HTR-8/SVneo (cell line): ENCODE data around the gene ZNF804B.

Experiments used
- DNase-seq: peaks from one replicate; pipeline ENCODE4 v3.0.0; 2011; ENCODE audit warnings: low spot score, mixed read lengths; ENCODE audit not compliant: insufficient read length
- FAIRE-seq: peaks from 2 replicates; lab custom pipeline; 2011; peaks lifted over from hg19 to GRCh38; lab: Jason Lieb, UNC

Gene ZNF804B

GRCh38 chr7:88951826-88952225 lies 192.3 kb downstream of the ZNF804B start:
- no peak for FAIRE-seq
- no peak for DNase-seq

DNA sequence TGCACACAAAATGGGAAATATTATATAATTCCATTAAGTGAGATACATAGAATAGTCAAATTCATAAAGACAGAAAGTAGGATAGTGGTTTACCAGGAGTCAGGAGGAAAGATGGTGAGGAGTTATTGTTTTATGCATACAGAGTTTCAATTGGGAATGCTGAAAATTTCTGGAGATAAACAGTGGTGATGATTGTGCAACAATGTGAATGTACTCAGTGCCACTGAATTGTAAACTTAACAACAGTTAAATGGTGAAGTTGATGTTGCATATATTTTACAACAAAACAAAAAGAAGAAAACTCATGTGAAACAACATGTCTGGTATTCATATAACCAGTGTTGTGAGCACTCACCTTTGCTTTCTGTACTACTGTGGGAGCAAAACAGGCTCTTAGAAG lies 204.9 kb downstream of the ZNF804B start:
- no peak for DNase-seq
- no peak for FAIRE-seq

DNA sequence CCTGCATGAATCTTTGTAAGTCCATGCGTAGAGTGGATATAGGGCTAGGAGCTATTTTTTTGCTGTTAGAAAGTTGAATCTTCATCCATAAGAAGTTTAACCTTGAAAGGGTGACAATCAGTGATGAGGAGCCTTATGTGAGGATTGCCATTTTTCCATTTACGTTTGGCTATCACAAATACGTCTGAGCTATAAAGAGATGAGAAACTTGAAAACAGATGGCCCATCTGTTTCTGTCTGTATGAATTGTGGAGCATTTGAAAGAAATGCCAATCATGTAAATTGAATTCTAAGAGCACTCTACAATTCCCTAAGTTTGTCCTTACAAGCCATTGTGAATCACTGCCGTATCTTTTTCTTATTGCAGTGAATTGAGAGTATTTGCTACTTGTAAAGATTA lies 205.9 kb downstream of the ZNF804B start:
- DNase-seq: no peak

GRCh38 chr7:88967432-88967831 lies 207.9 kb downstream of the ZNF804B start:
- DNase-seq (no peak), FAIRE-seq (no peak)

More for the DNA sequence above, 205.9 kb downstream of the ZNF804B start:
- FAIRE-seq: no peak

GRCh38 chr7:88969167-88969566 lies 209.7 kb downstream of the ZNF804B start:
- DNase-seq: no peak
- no peak for FAIRE-seq

- DNase-seq (no peak), FAIRE-seq (no peak)
These were observed 225.8 kb downstream of the ZNF804B start for GRCh38 chr7:88985295-88985694.

DNA sequence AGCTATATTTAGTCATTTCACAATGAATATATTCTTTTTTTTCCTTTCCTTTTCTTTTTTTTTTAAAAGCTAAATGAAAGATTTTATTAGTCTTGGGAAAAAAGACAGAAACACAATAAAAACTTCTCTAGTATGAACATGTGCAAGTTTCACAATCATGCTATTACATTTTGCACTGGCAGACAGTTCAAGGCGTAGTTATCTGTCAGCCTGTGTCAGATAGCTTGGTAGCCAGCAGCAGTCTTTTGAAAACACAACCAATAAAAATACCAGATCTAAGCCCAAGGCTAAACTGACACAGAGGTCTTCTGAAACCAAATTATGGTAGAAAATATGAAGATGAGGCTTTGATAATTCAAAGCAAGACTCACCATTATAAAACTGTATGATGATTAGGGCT lies 241.8 kb downstream of the ZNF804B start:
- DNase-seq: no peak
- FAIRE-seq: no peak

DNA sequence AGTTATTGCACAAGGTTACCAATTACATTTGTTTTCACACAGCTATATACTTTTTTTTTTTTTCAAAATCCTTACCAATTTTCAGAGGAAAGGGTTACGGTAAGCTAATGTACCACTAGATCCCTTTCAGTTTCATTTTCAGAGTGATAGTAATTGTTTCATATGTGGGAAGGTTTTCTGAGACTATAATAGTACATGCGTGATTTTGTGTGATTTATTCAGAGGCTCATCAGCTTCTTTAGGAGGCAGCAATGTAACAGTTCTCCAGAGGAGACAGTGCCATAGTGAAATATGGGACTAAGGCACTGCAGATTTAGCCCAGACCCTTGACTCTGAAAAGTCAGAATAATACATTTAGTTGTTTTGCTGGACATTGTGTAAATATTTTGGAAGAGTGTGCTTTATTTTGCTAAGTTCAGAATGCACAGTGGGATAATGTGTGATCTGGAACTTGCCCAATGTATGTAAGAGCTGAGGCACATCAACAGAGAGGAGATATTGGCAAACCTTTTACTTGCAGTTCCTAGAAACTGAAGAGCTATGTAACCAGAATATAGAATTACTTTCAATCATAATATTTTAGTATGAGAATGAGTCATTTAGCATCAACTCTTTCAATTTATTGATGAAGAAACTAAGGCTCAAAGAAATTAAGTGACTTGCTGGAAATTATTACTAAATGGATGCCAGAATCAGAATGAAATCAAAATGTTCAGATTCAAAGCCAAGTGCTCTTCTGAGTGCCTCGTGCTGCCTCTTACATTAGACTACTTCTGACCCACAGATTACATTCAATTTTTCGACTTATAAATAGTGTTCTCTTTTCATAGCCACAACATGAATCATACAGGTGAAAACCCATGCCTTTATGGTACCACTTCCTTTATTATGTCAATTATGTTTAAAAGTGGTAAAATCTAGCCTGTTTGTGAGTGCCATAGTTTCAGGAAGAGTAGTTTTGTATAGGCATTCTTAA lies 243.8 kb downstream of the ZNF804B start:
- FAIRE-seq: no peak
- no peak for DNase-seq

- DNase-seq: no peak
- no peak for FAIRE-seq
These were observed 252.5 kb downstream of the ZNF804B start for GRCh38 chr7:89012016-89012415.

GRCh38 chr7:89017695-89018094 lies 258.2 kb downstream of the ZNF804B start:
- no peak for FAIRE-seq
- DNase-seq: no peak

DNA sequence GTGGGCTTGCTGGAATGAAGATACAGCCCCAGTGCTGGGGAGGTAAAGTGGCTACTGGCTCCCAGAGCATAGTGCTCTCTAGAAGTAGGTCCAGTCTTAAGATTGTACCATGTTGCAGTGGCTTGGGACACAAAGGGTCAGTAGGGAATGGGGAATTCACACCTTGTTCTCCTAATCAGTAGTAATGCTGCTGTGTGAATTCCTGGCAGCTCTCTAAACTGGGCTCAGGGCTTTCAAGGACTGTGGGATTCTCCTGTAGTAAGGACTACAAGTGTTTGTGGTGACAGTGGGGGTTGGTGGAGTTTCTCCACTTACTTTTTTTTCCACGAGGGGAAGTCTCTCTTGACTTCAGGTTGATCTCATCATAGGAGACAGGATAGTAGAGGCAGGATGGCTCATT lies 262.2 kb downstream of the ZNF804B start:
- FAIRE-seq (no peak), DNase-seq (no peak)

DNA sequence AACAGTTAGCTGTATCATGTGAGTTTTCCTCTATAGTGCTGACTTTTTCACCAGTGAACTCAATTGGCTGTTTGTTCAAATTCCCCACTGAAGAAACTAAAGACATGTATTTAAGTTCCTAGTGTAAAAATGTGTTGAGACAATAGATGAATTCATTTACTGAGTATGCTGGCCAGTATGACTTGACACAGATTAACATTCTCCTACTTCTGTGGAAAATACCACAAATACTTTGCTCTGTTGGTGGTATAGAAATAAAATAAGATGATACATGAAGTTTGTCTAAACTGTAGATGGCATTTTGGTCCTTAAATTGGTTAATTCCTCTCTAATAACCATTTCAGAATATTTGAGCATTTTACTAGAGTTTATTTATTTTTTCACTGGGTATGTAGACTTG lies 263.7 kb downstream of the ZNF804B start:
- no peak for DNase-seq
- FAIRE-seq: no peak

DNA sequence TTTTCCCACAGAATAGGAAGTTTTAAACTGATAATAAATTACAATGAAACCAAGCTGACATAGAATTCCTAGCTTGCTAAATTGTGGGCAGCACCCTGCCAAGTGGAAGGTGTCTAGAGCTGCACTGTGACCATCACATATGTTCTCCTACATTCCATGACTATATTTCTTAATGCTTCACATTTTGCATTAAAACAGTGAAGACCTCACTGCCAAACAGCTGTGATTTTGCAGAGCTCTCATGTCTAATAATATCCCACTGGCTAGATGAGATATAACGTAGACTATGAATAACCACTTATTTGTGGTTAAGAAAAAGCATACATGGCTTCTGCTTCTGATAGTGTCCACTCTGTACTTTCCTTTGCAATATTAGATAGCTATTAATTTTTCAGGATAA lies 264.4 kb downstream of the ZNF804B start:
- FAIRE-seq: no peak
- no peak for DNase-seq

- no peak for FAIRE-seq
These were observed 268.3 kb downstream of the ZNF804B start for GRCh38 chr7:89027781-89028180.

GRCh38 chr7:89028319-89028718 lies 268.8 kb downstream of the ZNF804B start:
- DNase-seq (no peak), FAIRE-seq (no peak)

More at GRCh38 chr7:89027781-89028180, 268.3 kb downstream of the ZNF804B start:
- no peak for DNase-seq

DNA sequence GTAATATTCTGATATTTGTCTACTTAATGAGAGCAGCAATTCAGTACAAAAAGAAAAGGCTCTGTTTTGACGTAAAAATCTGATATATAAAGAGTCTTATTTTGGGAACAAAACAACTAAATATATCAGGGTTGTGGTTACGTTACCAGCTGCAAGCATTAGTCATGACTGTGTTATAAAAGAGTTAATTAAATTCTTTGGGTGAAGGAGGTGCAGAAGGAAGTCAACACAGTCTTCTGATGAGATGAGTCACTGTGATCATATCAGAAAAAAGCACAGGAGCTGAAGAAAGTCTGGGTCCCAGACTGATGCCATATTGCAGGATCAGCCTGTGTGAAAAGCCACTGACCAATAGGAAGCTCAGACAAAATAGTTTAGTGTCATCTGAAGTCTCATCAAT lies 270.4 kb downstream of the ZNF804B start:
- DNase-seq (no peak), FAIRE-seq (no peak)

DNA sequence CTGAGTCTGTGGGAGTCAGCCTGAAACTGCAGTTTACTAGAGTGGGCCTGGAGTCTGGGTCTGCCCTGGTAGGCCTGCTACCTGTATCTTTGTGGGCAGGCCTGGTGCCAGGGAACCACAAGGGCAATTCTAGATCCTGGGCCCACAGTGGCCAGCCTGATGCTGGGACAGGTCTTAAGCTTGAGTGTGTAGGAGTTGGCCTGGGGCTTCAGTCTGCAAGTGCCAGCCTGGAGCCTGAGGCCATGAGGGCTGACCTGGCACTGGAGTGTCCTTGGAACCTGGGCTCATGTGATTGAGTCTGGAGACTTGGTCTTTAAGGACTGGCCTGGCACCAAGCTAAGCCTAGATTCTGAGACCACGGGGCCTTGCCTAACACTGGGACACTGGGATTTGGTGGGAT lies 281.7 kb downstream of the ZNF804B start:
- DNase-seq (no peak), FAIRE-seq (no peak)

GRCh38 chr7:89042940-89043339 lies 283.4 kb downstream of the ZNF804B start:
- FAIRE-seq (no peak), DNase-seq (no peak)

DNA sequence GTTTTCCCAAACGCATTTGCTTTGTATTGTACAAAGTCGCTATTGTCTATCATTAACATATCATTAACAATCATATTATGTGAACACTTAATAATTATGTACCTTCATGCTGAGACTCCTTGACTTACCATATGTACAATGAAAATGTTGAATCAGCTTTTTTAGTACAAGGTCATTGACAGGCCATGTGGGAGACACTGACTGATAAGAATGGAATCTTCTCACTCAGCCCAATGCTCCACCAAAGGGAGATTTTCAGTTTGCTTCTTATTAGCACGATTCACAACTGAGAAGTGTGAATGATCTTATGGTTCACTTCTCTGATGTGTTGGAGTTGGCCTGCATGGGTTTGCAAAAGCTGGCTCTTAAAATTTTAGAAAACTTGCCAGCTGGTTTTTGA lies 289.5 kb downstream of the ZNF804B start:
- no peak for DNase-seq

DNA sequence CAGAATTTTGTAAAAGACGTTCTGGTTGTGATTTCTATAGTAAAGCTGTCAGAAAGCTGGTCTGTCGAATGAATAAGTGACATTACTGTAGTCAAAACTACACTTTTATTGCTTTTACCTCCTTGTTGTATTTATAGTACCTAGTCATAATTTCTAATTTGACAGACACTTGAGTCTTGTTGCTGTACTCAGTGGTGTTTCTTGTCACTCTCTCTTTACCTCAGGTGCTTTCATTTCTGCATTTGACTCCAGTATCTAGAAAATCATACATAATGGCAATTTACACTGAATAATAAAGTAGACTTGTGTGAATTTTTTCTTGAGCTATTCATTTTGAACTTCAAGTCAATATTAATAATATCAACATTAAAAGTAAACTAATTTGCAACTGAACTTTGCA lies 293.6 kb downstream of the ZNF804B start:
- no peak for DNase-seq
- FAIRE-seq: no peak

More for the DNA sequence above, 289.5 kb downstream of the ZNF804B start:
- no peak for FAIRE-seq

GRCh38 chr7:89054361-89054760 lies 294.9 kb downstream of the ZNF804B start:
- FAIRE-seq (no peak), DNase-seq (no peak)

DNA sequence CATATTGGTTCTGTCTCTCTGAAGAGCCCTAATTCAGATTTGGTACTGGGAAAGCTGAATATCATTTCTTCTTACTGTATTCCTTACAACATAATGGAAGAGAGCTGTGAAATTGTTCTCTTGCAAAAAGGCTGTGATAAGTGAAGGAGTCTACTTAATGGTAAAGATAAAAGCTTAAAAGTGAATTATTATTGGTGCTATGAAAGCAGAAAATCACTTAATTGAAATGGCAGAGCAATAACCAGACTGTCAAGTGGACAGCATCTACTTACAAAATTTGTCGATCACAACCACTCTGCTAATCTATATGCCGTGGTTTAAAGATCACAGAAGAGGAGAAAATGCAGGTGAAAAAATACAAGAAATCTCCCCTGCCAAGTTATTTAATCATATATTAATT lies 300.7 kb downstream of the ZNF804B start:
- DNase-seq (no peak), FAIRE-seq (no peak)
